Right renal pelvis (tissue), 4 donors: ENCODE data around the gene SMOC2. TPM values are rescaled to one million over a fixed set of nuclear protein-coding genes. Genes with fewer than 3 reads are reported as not detected.

Experiments used
- DNase-seq, 4 donors: peaks; one replicate each; pipeline ENCODE4 v3.0.0-alpha.2; 2013; ENCODE audit warnings: low read depth in 4 of 4, low spot score in 3 of 4, missing footprints in 1 of 4
- polyA plus RNA-seq, 4 donors: library from polyadenylated mRNA; unstranded; fragments of 120-200 nt; gene quantifications; one replicate each; pipeline ENCODE4 v1.2.1, GENCODE V29; 2013; ENCODE audit not compliant: insufficient read length in 4 of 4

The SMOC2 gene
- polyA plus RNA-seq, 4 donors = 23.5 to 36.5 (median 30.9) TPM

GRCh38 chr6:168415098-168415992 is 25.6 kb upstream of the SMOC2 start:
- DNase-seq = no peak

DNA sequence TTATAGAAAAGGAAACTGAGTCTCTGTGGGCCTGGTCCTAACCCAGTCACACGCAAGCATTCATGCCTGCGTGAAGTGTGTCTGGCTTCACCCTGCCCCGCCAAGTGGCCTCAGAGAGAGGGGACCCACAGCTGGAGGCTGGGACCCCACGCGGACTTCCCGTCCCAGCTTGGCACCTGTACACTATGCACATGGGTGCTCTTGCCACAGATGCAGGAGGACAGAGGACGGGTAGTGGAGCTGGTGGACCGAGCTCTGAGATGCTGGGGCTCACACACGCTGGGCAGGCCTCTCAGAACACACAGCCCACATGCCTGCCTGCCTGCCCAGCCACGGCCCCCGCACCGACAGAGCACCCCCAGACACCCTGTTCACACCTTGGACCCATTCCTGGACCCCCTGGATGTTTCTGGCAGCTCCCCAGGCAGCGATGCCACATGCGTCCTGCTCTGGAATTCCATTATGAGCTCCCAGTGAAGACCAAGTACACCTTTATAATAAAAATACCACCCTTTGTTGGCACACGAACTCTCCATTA is 24.9 kb upstream of the SMOC2 start:
- no peak for DNase-seq

GRCh38 chr6:168416531-168416930 is 24.5 kb upstream of the SMOC2 start:
- no peak for DNase-seq

- no peak for DNase-seq
These were observed 23.8 kb upstream of the SMOC2 start for GRCh38 chr6:168417191-168417590.

GRCh38 chr6:168417679-168418557 is 23.1 kb upstream of the SMOC2 start:
- DNase-seq = no peak

DNA sequence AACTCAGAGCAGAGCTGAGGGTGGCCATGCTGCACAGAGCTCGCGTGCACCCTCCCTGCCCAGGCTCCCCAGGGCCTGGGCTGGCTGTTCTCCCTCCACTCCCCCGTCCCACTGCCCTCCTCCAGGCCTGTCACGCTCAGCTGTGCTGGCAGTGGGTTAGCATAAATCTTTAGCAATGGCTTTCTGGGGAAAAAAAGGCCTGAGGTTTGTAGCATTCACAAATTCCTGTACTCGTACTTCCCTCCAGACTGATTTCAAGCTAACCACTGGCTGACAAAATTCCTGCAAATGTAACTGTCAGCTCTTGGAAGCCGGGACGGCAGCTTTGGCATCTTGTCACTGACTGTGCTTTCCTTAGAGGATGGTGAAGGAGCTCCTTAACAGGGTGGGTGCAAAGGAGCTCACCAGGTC is 22.3 kb upstream of the SMOC2 start:
- DNase-seq = no peak

GRCh38 chr6:168419569-168419968 is 21.4 kb upstream of the SMOC2 start:
- DNase-seq = no peak

DNA sequence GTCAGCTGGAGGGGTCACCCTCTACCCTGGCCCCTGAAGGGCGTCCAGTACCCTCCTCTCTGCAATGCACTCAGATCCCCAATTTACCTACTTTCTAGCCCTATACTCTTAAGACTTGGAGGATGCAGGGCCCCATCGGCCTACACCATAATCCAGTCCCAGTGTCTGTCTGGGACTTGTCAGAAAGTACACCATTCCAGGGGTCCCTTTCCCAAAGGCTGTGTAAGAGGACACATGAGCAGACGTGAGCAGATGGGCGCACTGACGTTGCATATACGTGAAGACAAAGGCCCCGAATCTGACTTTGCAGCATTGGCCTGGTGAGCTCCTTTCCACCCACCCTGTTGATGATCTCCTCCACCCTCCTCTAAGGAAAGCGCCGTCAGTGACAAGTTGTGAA is 20.9 kb upstream of the SMOC2 start:
- no peak for DNase-seq

- DNase-seq = no peak
These were observed 20.3 kb upstream of the SMOC2 start for GRCh38 chr6:168420706-168421105.

DNA sequence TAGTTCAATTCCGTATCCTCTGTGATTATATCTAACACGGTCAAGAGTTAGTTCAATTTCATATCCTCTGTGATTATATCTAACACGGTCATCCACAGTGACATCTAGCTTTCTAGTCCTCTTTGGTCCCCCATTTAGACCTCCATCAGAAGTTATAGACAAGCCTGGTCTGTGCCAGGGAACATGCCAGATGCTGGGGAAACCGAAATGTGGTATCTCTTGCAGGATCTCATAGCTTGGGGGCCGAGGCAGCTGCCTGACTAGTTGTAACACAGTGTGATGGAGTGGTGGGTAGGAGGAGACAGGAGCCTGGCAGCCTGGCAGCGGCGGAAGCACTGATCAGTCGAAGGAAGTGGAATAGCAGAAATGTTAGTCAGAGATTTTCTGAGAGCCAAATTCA is 13.8 kb upstream of the SMOC2 start:
- no peak for DNase-seq

DNA sequence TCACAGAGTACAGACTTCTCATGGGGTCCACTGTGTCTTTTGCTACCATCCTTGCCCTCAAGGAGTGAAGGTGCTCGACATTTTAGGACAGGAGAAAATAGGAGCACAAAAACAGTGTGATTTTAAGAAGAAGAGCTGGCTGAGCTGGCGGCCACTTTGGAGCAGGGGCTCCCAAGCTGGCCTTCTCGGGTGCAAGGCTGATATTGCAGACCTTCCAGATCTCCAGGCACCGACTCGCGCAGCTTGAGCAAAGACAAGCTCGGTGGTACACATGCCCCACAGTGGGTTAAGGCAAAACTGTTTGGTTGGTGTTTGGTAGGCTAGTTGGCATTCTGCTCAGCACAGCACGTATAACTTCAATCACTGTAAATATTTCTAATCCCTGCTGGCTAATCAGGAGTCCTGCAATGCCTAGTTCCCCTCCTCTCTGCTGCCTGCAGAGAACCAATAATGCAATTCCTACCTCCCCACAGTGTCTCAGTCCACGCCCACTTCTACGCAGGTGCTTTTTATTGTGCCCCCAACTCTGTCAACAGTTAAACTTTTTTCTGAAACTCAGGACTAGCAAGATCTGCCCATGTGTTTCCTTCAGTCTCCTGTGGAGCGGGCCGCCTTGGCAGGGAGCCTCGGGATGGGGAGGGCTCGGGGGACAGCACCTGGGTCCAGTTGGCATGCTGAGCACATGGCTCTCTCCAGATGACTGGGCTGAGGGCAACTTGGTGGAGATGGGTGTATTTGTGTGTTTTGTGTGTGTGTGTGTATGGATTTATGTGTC is 12.7 kb upstream of the SMOC2 start:
- no peak for DNase-seq

DNA sequence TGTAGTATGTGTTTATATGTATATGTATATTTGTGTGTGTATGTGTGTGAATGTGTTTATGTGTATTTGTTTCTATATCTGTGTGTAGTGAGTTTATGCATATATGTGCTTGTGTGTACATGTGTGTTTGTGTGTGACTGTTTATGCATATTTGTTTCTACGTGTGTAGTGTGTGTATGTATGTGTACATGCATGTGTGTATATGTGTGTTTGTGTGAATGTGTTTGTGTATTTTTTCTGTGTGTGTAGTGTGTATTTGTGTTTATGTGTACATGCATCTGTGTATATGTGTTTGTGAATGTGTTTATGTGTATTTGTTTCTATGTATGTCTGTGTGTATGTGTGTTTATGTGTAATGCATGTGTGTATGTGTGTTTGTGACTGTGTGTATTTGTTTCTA is 12.1 kb upstream of the SMOC2 start:
- no peak for DNase-seq

DNA sequence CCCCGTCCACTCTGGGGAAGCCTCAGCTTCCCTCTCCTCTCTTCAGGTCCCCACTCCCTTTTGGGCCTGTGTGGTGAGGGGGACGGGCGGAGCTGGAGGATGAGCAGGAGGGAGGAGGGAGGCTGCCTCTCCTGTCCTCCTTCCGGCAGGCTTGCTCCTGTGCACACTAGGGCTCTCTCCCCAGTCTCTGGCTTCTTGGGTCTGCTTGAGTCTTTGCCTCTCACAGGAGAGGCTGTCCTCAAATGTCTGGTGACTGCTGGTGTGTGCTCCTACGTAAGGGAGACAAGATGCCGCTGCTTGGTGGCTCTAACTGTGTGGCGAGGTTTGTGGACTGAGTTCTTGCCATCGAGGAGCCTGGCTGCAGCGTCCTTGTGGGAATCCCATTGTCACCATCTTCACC is 8.8 kb upstream of the SMOC2 start:
- no peak for DNase-seq

DNA sequence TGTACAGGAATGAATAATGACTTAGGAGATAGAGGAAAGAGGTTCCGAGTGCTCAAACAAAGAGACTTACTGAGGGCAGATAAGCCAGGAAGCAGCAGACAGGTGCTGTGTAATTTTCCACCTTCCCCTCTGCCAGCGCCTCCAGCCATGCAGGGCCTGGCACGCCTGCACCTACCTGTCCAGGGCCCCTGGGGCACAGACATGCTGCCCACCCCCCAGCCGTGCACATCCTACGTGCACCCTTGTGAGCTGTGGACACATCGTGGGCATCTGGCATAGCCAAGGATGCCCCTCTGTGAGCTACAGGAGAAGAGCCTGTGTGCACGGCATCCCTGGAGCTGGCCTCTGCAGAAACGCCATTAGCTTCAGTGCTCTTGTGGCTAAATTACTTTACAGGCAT is 7.1 kb upstream of the SMOC2 start:
- no peak for DNase-seq

DNA sequence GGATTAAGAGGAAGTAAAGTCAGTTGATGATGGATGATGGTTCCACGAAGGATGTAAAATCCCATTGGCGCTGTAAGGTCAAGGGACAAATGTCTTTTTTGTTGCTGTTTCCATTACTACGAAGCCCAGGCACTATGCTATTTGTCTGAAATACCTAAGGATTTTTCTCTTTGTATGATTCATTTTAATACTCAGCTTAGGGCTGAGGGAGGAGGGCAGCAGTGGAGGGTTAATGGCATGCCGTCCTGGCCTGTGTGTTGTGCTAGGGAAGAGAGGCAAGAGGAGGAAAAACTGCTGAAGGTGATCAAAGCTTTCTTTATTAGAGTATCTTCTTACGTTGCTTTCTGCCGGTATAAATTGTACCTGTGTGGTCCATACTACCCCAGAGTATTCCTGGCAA is 6.5 kb upstream of the SMOC2 start:
- no peak for DNase-seq

DNA sequence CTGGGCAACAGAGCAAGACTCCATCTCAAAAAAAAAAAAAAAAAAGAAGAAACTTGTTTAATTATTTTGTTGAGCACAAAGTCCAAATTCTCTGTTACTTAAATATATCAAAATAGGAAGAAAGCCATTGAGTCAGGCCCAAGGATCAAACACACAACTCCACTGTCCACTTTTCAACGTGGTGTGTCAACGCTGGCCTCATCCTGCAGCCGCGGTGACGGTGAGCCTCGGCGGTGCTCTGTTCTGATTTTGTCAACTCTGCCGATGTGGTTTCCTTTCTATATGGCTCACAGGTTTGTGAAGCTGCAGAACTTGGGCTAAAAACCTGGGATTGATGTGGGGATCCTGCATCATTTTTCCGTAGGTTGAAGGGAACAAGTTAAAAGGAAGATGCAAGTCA is 3.2 kb upstream of the SMOC2 start:
- DNase-seq = no peak

DNA sequence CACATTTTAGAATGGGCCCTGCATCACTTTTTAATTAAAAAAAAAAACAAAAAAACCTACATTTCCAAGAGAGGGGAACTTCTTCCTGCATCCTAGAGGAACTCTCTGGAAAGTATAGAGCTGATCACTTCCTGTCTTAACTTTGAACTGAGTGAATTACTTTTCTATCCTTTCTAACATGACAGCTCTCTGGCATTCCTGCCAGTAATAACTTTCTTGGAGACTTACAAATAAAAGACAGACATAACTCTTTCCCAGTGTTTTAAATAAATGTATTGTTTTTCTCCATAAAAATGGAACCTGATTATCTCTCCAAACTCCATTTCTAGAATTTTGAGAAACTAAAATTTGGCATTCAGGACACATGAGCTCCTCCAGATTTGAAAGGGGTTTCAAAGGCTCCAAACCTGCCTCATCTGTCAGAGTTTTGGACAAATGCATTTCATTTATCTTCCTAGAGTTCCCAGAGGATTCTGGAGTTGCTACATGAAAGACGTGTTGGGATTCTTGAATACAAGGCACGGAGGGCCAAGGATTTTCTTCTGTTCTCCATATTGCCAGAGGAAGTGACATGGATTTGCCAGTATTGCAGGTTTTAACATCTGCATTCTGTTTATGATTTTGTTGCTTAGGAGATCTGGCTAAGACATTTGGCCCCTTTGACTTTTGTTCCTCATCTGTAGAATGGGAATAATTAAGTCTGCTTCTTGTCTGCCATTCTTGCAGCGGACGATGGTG is 2.0 kb upstream of the SMOC2 start:
- DNase-seq = no peak

- no peak for DNase-seq
These were observed 1.1 kb upstream of the SMOC2 start for GRCh38 chr6:168439794-168440450.
